PFSK-1 (cell line): ENCODE measurements around the gene BCL11B.

Experiments
- FOXP2 ChIP-seq: optimal IDR thresholded peaks from 2 replicates; pipeline ENCODE3; 2011; ENCODE audit warnings: borderline replicate concordance, control low read depth, inconsistent platforms; ENCODE audit not compliant: insufficient read depth; ENCODE audit errors: extremely low read length, extremely low read depth
- POLR2AphosphoS5 ChIP-seq: IDR thresholded peaks from 2 replicates; pipeline ENCODE4 v1.6.1; 2012; ENCODE audit warnings: low read depth, mild to moderate bottlenecking, control low read depth, low read length, moderate library complexity
- SIN3A ChIP-seq: IDR thresholded peaks from 2 replicates; pipeline ENCODE4 v1.6.1; 2012; ENCODE audit warnings: mild to moderate bottlenecking, low read length, moderate library complexity, borderline replicate concordance; ENCODE audit not compliant: insufficient read depth
- TAF1 ChIP-seq: IDR thresholded peaks from 2 replicates; pipeline ENCODE4 v1.6.1; 2012; ENCODE audit warnings: low read length, control low read depth, borderline replicate concordance; ENCODE audit not compliant: insufficient read depth
- TF ChIP-seq, protein P1 (sequence below), 2 experiments: IDR thresholded peaks; 2 replicates each; pipeline versions ENCODE4 v1.6.1 to v1.8.0; 2011 to 2012; ENCODE audit warnings: low read depth in 2 of 2, low read length in 2 of 2, control low read depth in 1 of 2, inconsistent platforms in 1 of 2, mild to moderate bottlenecking in 1 of 2, moderate library complexity in 1 of 2; ENCODE audit not compliant: insufficient read depth in 1 of 2

DNA sequence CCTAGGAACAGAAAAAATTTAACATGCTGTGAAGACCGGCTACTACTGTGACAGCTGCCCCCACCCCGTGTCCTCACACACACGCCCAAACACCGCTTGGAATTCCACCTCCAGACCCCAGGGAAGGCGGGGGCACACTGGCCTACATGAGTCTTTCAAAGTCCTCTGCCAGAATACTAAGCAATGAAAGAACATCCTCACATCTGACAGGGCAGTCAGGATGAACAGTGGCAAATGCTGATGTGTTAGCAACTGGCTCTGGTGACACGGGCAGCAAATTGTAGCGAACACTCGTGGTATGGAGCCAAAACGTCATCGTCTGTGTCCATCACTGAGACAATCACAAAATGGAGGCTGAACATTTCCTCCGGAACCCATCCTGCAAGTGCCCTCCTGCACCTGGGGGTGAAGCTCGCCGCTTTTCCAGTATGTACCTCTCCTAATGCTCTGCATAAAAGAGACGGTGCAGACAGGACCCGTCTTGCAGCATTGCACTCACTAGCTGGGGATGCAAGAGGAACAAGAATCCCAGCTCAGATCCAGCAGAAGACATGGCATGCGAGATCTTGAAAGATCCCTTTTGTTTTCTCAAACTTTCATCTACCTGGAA lies 94.8 kb downstream of the BCL11B start:
- no peak for TF ChIP-seq POLR2AphosphoS5
- TF ChIP-seq, protein P1, sequence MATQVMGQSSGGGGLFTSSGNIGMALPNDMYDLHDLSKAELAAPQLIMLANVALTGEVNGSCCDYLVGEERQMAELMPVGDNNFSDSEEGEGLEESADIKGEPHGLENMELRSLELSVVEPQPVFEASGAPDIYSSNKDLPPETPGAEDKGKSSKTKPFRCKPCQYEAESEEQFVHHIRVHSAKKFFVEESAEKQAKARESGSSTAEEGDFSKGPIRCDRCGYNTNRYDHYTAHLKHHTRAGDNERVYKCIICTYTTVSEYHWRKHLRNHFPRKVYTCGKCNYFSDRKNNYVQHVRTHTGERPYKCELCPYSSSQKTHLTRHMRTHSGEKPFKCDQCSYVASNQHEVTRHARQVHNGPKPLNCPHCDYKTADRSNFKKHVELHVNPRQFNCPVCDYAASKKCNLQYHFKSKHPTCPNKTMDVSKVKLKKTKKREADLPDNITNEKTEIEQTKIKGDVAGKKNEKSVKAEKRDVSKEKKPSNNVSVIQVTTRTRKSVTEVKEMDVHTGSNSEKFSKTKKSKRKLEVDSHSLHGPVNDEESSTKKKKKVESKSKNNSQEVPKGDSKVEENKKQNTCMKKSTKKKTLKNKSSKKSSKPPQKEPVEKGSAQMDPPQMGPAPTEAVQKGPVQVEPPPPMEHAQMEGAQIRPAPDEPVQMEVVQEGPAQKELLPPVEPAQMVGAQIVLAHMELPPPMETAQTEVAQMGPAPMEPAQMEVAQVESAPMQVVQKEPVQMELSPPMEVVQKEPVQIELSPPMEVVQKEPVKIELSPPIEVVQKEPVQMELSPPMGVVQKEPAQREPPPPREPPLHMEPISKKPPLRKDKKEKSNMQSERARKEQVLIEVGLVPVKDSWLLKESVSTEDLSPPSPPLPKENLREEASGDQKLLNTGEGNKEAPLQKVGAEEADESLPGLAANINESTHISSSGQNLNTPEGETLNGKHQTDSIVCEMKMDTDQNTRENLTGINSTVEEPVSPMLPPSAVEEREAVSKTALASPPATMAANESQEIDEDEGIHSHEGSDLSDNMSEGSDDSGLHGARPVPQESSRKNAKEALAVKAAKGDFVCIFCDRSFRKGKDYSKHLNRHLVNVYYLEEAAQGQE (IDR thresholded peaks at IDR 0.05; ENCODE audit: insufficient read depth in 1 of 2, low read depth in 2 of 2, low read length in 2 of 2), result no peak
- no peak for TF ChIP-seq TAF1
- no peak for TF ChIP-seq SIN3A
- TF ChIP-seq FOXP2, result no peak
